Coronary artery (tissue), 2 donors: ENCODE data around the gene NUP35.

ENCODE experiments used
- DNase-seq: peaks from one replicate; pipeline ENCODE4 v3.0.0-alpha.2; 2017; ENCODE audit warnings: low spot score
- H3K27ac ChIP-seq, 2 donors: fragments of 200-600 bp; sonication (generic); one replicate each; pipeline ENCODE4 v1.5.1; 2016 to 2019
- H3K4me3 ChIP-seq: fragments of 200-600 bp; sonication (generic); 2 replicates; pipeline ENCODE4 v1.5.1; 2016; ENCODE audit warnings: mild to moderate bottlenecking, moderate library complexity
- TF ChIP-seq, protein P1 (sequence below): fragments of 200-600 bp; sonication (generic); IDR thresholded peaks from one replicate; pipeline ENCODE4 v1.5.1; 2019; ENCODE audit warnings: antibody characterized with exemption

Gene NUP35

GRCh38 chr2:183089192-183089851 is 34.9 kb upstream of the NUP35 start:
- Histone ChIP-seq H3K27ac (peak overlapping the region; percentile 1 to 17), H3K4me3 (no peak overlapping the region)
- DNase-seq: no peak
- TF ChIP-seq, protein P1, sequence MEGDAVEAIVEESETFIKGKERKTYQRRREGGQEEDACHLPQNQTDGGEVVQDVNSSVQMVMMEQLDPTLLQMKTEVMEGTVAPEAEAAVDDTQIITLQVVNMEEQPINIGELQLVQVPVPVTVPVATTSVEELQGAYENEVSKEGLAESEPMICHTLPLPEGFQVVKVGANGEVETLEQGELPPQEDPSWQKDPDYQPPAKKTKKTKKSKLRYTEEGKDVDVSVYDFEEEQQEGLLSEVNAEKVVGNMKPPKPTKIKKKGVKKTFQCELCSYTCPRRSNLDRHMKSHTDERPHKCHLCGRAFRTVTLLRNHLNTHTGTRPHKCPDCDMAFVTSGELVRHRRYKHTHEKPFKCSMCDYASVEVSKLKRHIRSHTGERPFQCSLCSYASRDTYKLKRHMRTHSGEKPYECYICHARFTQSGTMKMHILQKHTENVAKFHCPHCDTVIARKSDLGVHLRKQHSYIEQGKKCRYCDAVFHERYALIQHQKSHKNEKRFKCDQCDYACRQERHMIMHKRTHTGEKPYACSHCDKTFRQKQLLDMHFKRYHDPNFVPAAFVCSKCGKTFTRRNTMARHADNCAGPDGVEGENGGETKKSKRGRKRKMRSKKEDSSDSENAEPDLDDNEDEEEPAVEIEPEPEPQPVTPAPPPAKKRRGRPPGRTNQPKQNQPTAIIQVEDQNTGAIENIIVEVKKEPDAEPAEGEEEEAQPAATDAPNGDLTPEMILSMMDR: no peak

DNA sequence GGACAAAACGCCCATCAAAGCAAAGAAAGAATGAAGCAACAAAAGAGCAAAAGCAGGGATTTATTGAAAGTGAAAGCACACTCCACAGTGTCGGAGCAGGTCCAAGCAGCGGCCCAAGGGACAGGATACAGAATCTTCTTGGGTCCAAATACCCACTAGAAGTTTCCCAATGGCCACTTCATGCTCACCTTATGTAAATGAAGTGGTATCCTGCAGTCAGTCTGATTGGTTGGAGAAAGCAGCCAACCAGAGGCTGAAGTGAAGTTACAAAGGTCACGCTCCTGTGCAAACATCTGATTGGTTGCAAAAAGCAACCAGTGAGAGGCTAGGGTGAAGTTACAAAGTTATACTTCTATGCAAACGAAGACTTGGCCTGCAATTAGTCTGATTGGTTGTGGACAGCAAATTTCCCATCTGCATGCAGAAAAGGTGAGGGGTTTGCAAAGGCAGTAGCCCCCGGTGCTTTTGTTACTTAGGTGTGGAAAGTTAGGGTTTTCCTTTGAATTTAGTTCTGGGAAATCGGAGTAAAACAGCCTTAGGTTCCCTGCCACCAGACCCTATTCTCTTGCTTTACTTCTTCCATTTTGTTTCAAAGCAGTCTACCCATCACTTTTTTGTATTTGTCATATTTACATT is 32.8 kb upstream of the NUP35 start:
- DNase-seq: no peak
- no peak overlapping the region for H3K27ac ChIP-seq
- TF ChIP-seq, protein P1: no peak
- H3K4me3 ChIP-seq: no peak overlapping the region

- Histone ChIP-seq H3K27ac (no peak overlapping the region), H3K4me3 (no peak overlapping the region)
- TF ChIP-seq, protein P1: no peak
- no peak for DNase-seq
Measured at GRCh38 chr2:183091954-183092345, 32.3 kb upstream of the NUP35 start.

GRCh38 chr2:183093857-183094657 is 30.2 kb upstream of the NUP35 start:
- H3K27ac ChIP-seq: peak overlapping the region in 1 of 2 donors; percentile 25
- TF ChIP-seq, protein P1: no peak
- no peak for DNase-seq
- H3K4me3 ChIP-seq: no peak overlapping the region

- TF ChIP-seq, protein P1: no peak
- no peak for DNase-seq
- no peak overlapping the region for H3K27ac ChIP-seq
- H3K4me3 ChIP-seq: no peak overlapping the region
Measured at GRCh38 chr2:183105402-183106134, 18.7 kb upstream of the NUP35 start.

DNA sequence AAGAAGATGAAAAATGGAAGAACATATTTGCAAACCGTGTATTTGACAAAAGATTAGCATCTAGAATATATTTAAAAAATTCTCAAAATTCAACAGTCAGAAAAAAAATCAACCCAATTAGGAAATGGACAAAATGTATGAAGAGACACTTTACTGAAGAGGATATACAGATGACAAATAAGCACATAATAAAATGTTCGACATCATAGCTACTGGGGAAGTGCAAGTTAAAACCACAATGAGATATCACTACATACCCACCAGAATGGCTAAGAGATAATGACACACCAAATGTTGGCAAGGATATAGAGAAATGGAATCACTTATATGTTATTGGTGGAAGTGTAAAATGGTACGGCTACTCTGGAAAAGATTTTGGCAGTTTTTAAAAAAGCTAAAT is 11.7 kb upstream of the NUP35 start:
- TF ChIP-seq, protein P1: no peak
- H3K27ac ChIP-seq: no peak overlapping the region
- DNase-seq: no peak
- no peak overlapping the region for H3K4me3 ChIP-seq
